Fibroblast of the aortic adventitia (primary cell): Measurements from ENCODE around the gene RAB12. TPM values are rescaled to one million over a fixed set of nuclear protein-coding genes. Genes with fewer than 3 reads are reported as not detected.

Source experiments
- DNase-seq: peaks from one replicate; pipeline ENCODE4 v3.0.0-alpha.2; 2010; ENCODE audit warnings: low read depth
- H3K4me3 ChIP-seq: 2 replicates; pipeline ENCODE4 v1.5.1; 2011; ENCODE audit warnings: low read depth, mild to moderate bottlenecking, control low read depth, low read length, moderate library complexity
- total RNA-seq: library from RNA; depleted of rRNA; stranded (reverse); fragments of >200 nt; gene quantifications from 2 replicates; pipeline ENCODE4 v1.2.3, GENCODE V29; 2012; ENCODE audit warnings: low replicate concordance
- TF ChIP-seq, protein P1 (sequence below): IDR thresholded peaks from 2 replicates; pipeline ENCODE4 v1.5.1; 2011; ENCODE audit warnings: mild to moderate bottlenecking, low read length, control low read depth, inconsistent platforms; ENCODE audit not compliant: insufficient read depth

Gene RAB12
- total RNA-seq, 1 donor = 64.9 TPM

DNA sequence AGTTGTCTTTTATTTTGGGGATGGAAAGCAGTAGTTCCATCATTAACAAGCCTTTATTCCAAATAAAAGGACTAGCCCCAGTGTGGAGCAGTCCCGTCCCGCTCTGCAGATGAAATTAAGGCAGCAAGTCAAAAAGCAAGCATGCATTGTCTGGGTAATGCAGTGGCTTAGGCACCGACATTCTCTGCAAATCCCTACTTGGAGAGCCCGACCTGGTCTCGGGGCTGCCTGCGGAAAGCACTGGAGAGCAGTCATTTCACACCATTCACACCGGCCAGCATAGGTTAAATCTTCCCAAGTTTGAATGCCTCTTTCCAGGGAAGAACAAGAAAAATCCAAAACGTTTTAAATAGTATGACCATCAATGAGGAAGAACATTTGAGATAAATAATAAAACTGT is 24.4 kb upstream of the RAB12 start:
- no peak overlapping the region for H3K4me3 ChIP-seq
- DNase-seq = no peak
- TF ChIP-seq, protein P1, sequence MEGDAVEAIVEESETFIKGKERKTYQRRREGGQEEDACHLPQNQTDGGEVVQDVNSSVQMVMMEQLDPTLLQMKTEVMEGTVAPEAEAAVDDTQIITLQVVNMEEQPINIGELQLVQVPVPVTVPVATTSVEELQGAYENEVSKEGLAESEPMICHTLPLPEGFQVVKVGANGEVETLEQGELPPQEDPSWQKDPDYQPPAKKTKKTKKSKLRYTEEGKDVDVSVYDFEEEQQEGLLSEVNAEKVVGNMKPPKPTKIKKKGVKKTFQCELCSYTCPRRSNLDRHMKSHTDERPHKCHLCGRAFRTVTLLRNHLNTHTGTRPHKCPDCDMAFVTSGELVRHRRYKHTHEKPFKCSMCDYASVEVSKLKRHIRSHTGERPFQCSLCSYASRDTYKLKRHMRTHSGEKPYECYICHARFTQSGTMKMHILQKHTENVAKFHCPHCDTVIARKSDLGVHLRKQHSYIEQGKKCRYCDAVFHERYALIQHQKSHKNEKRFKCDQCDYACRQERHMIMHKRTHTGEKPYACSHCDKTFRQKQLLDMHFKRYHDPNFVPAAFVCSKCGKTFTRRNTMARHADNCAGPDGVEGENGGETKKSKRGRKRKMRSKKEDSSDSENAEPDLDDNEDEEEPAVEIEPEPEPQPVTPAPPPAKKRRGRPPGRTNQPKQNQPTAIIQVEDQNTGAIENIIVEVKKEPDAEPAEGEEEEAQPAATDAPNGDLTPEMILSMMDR = no peak

DNA sequence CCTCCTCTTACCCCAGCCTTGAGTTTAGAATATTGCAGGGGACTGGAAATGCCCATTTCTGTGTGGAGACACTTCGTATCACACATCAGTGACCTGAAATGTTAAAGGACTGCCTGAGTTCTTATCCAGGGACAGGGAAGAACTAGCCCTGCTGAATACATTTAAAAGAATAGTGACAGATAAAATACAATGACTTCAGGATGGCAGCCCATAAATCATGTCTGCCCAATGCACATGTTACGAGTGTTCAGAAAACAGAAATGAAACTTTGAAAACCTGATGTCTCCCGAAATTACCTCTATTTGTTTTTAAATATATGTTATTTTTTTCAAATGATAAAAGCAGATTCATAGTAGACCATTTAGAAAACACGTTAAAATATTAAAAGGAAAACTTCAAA is 22.3 kb upstream of the RAB12 start:
- TF ChIP-seq, protein P1 = no peak
- DNase-seq = no peak
- no peak overlapping the region for H3K4me3 ChIP-seq

DNA sequence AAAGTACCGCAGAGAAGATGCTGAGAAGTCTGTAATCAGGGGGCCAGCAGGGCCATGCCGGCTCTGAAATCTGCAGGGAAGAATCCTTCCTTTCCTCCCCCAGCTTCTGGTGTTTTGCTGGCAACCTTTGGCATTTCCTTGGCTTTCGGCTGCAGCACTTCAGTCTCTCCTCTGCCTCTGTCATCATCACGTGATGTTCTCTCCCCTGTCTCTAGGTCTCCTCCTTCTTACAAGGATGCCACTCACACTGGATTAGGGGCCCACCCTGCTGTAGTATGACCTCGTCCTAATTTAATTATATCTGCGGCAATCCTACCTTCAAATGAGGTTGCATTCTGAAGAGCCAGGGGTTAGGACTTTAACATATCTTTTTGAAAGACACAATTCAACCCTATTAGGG is 13.8 kb upstream of the RAB12 start:
- TF ChIP-seq, protein P1 = no peak
- no peak for DNase-seq
- no peak overlapping the region for H3K4me3 ChIP-seq

DNA sequence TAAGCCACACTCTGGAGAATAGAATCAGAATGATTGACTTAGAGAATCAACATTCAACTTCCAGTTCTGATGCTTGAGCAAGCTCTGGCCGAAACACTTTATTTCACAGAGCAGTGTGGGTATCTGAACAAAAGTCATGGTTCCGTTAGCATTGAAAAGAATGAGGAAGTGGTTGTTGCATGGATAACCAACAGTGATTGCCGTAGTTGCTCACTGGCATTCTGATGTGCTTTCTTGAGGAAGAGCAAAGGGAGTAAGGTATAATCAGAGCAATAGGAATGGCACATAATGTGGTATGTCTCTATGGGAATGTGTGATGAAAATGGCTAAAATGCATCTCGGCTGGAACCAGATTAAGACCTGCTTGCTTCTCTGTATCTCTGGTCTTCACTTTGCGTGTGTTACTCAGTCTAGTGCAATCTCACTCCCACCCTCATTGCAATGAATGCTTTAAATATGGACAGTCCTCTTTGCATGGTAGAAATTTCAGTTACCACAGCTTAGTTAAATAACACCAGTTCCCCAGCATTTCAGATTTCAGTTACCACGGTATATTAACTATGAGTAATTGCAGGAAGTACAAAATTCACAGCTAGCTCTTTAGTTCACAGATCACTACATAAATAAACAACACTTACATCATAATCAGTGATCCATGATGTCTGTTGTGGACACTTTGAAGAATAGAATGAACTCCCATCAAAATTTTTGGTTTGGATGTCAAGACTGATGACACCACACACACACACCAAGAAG is 7.8 kb upstream of the RAB12 start:
- no peak overlapping the region for H3K4me3 ChIP-seq
- TF ChIP-seq, protein P1 = no peak
- no peak for DNase-seq

DNA sequence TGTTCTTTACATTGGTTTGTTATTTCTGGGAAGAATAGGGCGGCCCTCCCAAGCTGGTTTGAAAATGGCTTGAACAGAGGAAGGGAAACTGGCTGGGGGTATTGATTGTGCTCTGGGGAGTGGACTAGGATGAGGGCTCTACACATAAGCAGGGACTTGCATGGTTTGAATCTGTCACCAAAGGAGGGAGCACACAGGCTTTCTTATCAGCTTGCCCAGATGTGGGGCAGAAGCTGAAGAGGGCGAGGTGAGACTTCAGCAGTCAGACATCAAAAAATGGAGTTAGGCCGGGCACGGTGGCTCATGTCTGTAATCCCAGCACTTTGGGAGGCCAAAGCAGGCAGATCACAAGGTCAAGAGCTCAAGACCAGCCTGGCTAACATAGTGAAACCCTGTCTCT is 7.2 kb upstream of the RAB12 start:
- TF ChIP-seq, protein P1 = no peak
- DNase-seq = no peak
- no peak overlapping the region for H3K4me3 ChIP-seq

DNA sequence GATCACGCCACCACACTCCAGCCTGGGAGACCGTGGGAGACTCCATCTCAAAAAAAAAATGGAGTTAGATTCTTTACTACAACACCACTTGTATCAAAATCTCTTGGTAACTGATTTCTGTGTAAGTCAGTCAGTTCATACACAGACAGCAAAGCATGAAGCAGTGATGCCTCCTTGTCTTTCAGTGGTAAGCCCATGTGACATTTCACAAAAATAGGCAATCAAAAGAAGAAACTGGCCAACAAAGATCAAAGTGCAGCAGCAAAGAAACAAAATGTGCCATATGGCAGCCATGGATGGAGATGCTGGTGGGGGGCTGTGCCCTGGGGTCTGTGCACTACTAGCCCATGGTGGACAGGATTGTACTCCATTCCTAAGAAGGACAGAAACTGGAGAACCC is 6.7 kb upstream of the RAB12 start:
- no peak overlapping the region for H3K4me3 ChIP-seq
- TF ChIP-seq, protein P1 = no peak
- DNase-seq = no peak
